OCI-LY7 (cell line): ENCODE data around the gene INPP5A. TPM values are rescaled to one million over a fixed set of nuclear protein-coding genes. Genes with fewer than 3 reads are reported as not detected.

ENCODE experiments used
- BruUV-seq: library from RNA; stranded (reverse); fragments of 400-500 nt; replicated peaks from 2 replicates; lab custom pipeline; 2021; lab: Mats Ljungman, UMichigan
- CTCF ChIA-PET: fragments of 300-600 bp; sonication (Branson Sonifier 250); formaldehyde crosslinking; loops from one replicate; lab custom pipeline; 2022; ENCODE audit warnings: antibody characterized with exemption; ENCODE audit not compliant: unreplicated experiment; lab: Charles Lee
- POLR2A ChIA-PET: fragments of 300-600 bp; sonication (Branson Sonifier 250); formaldehyde crosslinking; loops from one replicate; lab custom pipeline; 2022; ENCODE audit warnings: antibody characterized with exemption; lab: Charles Lee
- DNase-seq: peaks from one replicate; pipeline ENCODE4 v3.0.0-alpha.2; 2015; ENCODE audit warnings: low spot score
- H2AFZ ChIP-seq: fragments of 200-600 bp; sonication (generic), shearing (Covaris generic); 2 replicates; pipeline ENCODE4 v1.6.1; 2014; ENCODE audit warnings: mild to moderate bottlenecking, antibody characterized with exemption, low read length, moderate library complexity
- H3K27ac ChIP-seq: fragments of 200-600 bp; sonication (generic); 2 replicates; pipeline ENCODE4 v1.5.1; 2014; ENCODE audit warnings: mixed run types, low read depth, mild to moderate bottlenecking, moderate library complexity, low read length, inconsistent platforms; ENCODE audit not compliant: poor library complexity, severe bottlenecking
- H3K36me3 ChIP-seq: fragments of 200-600 bp; sonication (generic); 2 replicates; pipeline ENCODE4 v1.6.1; 2014; ENCODE audit warnings: mild to moderate bottlenecking, antibody characterized with exemption, low read length, moderate library complexity, mixed read lengths; ENCODE audit not compliant: insufficient read depth
- H3K4me1 ChIP-seq: fragments of 200-600 bp; sonication (generic); 2 replicates; pipeline ENCODE4 v1.5.1; 2014; ENCODE audit warnings: mild to moderate bottlenecking, low read length; ENCODE audit not compliant: insufficient read depth, poor library complexity, severe bottlenecking
- H3K4me2 ChIP-seq: fragments of 200-600 bp; sonication (generic); 2 replicates; pipeline ENCODE4 v1.6.1; 2014; ENCODE audit warnings: mild to moderate bottlenecking, low read length
- H3K4me3 ChIP-seq: fragments of 200-600 bp; sonication (generic); 2 replicates; pipeline ENCODE4 v1.5.1; 2014; ENCODE audit warnings: mild to moderate bottlenecking, low read depth, low read length; ENCODE audit not compliant: poor library complexity, severe bottlenecking
- H3K79me2 ChIP-seq: fragments of 200-600 bp; sonication (generic); 2 replicates; pipeline ENCODE4 v1.6.1; 2016; ENCODE audit warnings: low read depth, mild to moderate bottlenecking, low read length, moderate library complexity, mixed read lengths; ENCODE audit not compliant: insufficient read depth
- H3K9me2 ChIP-seq: fragments of 200-600 bp; sonication (generic); 2 replicates; pipeline ENCODE4 v1.6.1; 2016; ENCODE audit warnings: mild to moderate bottlenecking, low read length, mixed read lengths; ENCODE audit not compliant: insufficient read depth
- H3K9me3 ChIP-seq: fragments of 200-600 bp; sonication (generic); 2 replicates; pipeline ENCODE4 v1.6.1; 2014; ENCODE audit warnings: mild to moderate bottlenecking, mixed run types, low read length, mixed read lengths
- H4K20me1 ChIP-seq: fragments of 200-600 bp; sonication (generic); 2 replicates; pipeline ENCODE4 v1.6.1; 2014; ENCODE audit warnings: mild to moderate bottlenecking, antibody characterized with exemption, low read length, moderate library complexity, mixed read lengths; ENCODE audit not compliant: insufficient read depth
- CTCF ChIP-seq: fragments of 200-600 bp; sonication (generic); conservative IDR thresholded peaks from 2 replicates; pipeline ENCODE4 v1.5.1; 2014; ENCODE audit warnings: mild to moderate bottlenecking, antibody characterized with exemption, low read length, moderate library complexity, mixed read lengths
- EZH2phosphoT487 ChIP-seq: fragments of 200-600 bp; sonication (generic); IDR thresholded peaks from 2 replicates; pipeline ENCODE4 v1.6.1; 2018; ENCODE audit warnings: low read depth, borderline replicate concordance, mild to moderate bottlenecking, mixed run types, antibody characterized with exemption, low read length, moderate library complexity, mixed read lengths
- intact Hi-C: fragments of 100-400 bp; cut with micrococcal nuclease; formaldehyde crosslinking; loops from one replicate; pipeline ENCODE4 v1.10.0; 2022; ENCODE audit not compliant: unreplicated experiment
- total RNA-seq, 2 experiments: library from RNA; depleted of rRNA in 1 of 2; stranded (reverse); fragments of >200 nt in 1 of 2; shearing (Covaris generic) in 1 of 2; gene quantifications; 2 replicates each; pipeline ENCODE4 v1.2.3, GENCODE V29; 2014 to 2022

Gene INPP5A
- total RNA-seq, 2 experiments from 2014 or later, result 14.5 to 18.4 TPM

GRCh38 chr10:132521466-132522102 is 16.0 kb upstream of the INPP5A start:
- no peak for DNase-seq
- H3K79me2 ChIP-seq, result no peaks in the 10 kb centered on the region
- CTCF ChIA-PET, result no interaction called here

GRCh38 chr10:132522521-132523411 is 14.8 kb upstream of the INPP5A start:
- H3K4me1 ChIP-seq, result peaks cover 3% of the 10 kb centered on the region
- H3K4me3 ChIP-seq, result no peak overlapping the region
- ChIA-PET CTCF (no interaction called here), POLR2A (no interaction called here)
- no peaks in the 10 kb centered on the region for H3K79me2 ChIP-seq
- no peak overlapping the region for H2AFZ ChIP-seq
- no TSS peak for BruUV-seq
- intact Hi-C loops, result no loop called here
- H3K9me3 ChIP-seq, result no peaks in the 10 kb centered on the region
- DNase-seq, result no peak
- H3K9me2 ChIP-seq, result no peaks in the 10 kb centered on the region
- H3K27ac ChIP-seq, result no peak overlapping the region
- H3K4me2 ChIP-seq, result no peak overlapping the region
- H3K36me3 ChIP-seq, result no peaks in the 10 kb centered on the region
- TF ChIP-seq EZH2phosphoT487 (no peak), CTCF (no peak)
- H4K20me1 ChIP-seq, result no peaks in the 10 kb centered on the region

More at GRCh38 chr10:132521466-132522102, 16.0 kb upstream of the INPP5A start:
- POLR2A ChIA-PET, result no interaction called here
- Histone ChIP-seq H3K9me3 (no peaks in the 10 kb centered on the region), H3K4me1 (peaks cover 3% of the 10 kb centered on the region), H3K4me2 (no peak overlapping the region), H3K36me3 (no peaks in the 10 kb centered on the region), H4K20me1 (no peaks in the 10 kb centered on the region), H3K27ac (no peak overlapping the region), H2AFZ (no peak overlapping the region), H3K4me3 (no peak overlapping the region), H3K9me2 (no peaks in the 10 kb centered on the region)
- no TSS peak for BruUV-seq
- TF ChIP-seq EZH2phosphoT487 (no peak), CTCF (no peak)
- intact Hi-C loops, result no loop called here
